MM.1S (cell line): ENCODE measurements around the gene SYT17.

Source experiments
- CTCF ChIP-seq: fragments of 300-600 bp; sonication (generic); IDR thresholded peaks from 2 replicates; pipeline ENCODE4 v1.5.1; 2016; ENCODE audit warnings: antibody characterized with exemption, low read length, mixed read lengths
- EZH2 ChIP-seq: fragments of 300-600 bp; sonication (generic); optimal IDR thresholded peaks from 2 replicates; pipeline ENCODE3; 2017; ENCODE audit warnings: low read depth, mild to moderate bottlenecking, antibody characterized with exemption, low read length, mixed read lengths
- EZH2phosphoT487 ChIP-seq: fragments of 300-600 bp; sonication (generic); IDR thresholded peaks from 2 replicates; pipeline ENCODE4 v1.6.1; 2018; ENCODE audit warnings: antibody characterized with exemption, low read length

- TF ChIP-seq CTCF = no peak
- no peak for TF ChIP-seq EZH2
- TF ChIP-seq EZH2phosphoT487 = no peak
Observed at GRCh38 chr16:19180741-19181140, 12.7 kb downstream of the SYT17 start.
